Lower lobe of right lung (tissue), 2 donors: ENCODE data around the gene ATP10B. TPM values are rescaled to one million over a fixed set of nuclear protein-coding genes. Genes with fewer than 3 reads are reported as not detected.
A peak's percentile ranks its signal among the peaks of the same experiment; 100 is the strongest.

Experiments
- ATAC-seq, 2 donors: fragments of 200-7000 bp; cut with Tn5 transposase; one replicate each; pipeline ENCODE4 v1.9.1; 2020 to 2022; ENCODE audit warnings: mild to moderate bottlenecking in 2 of 2, moderate library complexity in 2 of 2
- DNase-seq: peaks from one replicate; pipeline ENCODE4 v3.0.0-alpha.2; 2020
- H3K27ac ChIP-seq: fragments of 200-600 bp; one replicate; pipeline ENCODE4 v1.8.0; 2022
- H3K27me3 ChIP-seq: fragments of 200-600 bp; one replicate; pipeline ENCODE4 v1.8.0; 2022; ENCODE audit warnings: low read depth
- H3K36me3 ChIP-seq: fragments of 200-600 bp; one replicate; pipeline ENCODE4 v1.8.0; 2022; ENCODE audit warnings: mild to moderate bottlenecking
- H3K4me1 ChIP-seq: fragments of 200-600 bp; one replicate; pipeline ENCODE4 v1.8.0; 2022
- H3K4me3 ChIP-seq: fragments of 200-600 bp; one replicate; pipeline ENCODE4 v1.8.0; 2022; ENCODE audit warnings: mild to moderate bottlenecking
- H3K9me3 ChIP-seq: fragments of 200-600 bp; one replicate; pipeline ENCODE4 v1.8.0; 2022
- intact Hi-C: fragments of 100-400 bp; cut with DNase I; formaldehyde crosslinking; loops from one replicate; pipeline ENCODE4 v1.11.0; 2022
- total RNA-seq: library from RNA; stranded (reverse); fragmentation: NEBNext Ultra II Directional; extraction: Animal tissue kit (Norgen Biotek cat#: 25700); gene quantifications from one replicate; pipeline ENCODE4 v1.2.1, GENCODE V29; 2021
- TF ChIP-seq, protein P1 (sequence below): fragments of 200-600 bp; IDR thresholded peaks from one replicate; pipeline ENCODE4 v1.8.0; 2022; ENCODE audit warnings: antibody characterized with exemption, mild to moderate bottlenecking
- donor health status: DM: no; HTN: yes; CAD: no; lungs with severe emphysema.

ATP10B gene
- total RNA-seq, 1 donor from 2014 or later, result not detected

DNA sequence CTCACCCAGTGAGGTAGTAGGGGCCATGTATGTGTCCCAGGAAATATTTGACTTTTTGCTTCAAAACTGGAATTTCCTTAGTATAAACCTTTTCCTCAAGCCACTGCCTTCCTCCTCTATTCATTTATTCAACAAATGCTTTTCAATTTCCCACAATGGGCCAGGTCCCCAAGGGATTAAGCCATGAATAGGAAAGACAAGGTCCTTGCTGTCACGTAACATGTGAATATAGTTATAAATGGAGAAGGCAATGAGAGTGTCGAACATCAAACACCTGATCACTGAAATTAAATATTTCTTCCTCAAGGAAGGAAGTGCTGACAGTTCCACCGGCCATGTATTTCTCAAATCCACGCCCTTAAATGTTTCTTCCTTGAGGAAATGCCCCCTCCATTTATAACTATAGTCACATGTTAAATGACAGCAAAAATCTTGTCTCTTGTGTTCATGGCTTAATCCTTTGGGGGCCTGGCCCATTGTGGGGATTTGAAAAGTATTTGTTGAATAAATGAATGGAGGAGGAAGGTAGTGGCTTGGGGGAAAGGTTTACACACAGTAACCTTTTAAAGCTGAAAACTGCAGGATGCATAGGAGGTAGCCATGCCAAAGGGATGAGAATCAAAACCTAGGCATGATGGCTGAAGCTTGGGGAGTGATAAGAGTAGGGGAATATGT, 284.8 kb downstream of the ATP10B start:
- Histone ChIP-seq H3K27ac (no peak overlapping the region), H3K36me3 (no peaks in the 10 kb centered on the region), H3K9me3 (no peaks in the 10 kb centered on the region), H3K4me1 (no peaks in the 10 kb centered on the region), H3K4me3 (no peak overlapping the region), H3K27me3 (no peaks in the 10 kb centered on the region)
- no peak for DNase-seq
- intact Hi-C loops, result no loop called here
- no peak for ATAC-seq
- TF ChIP-seq, protein P1, sequence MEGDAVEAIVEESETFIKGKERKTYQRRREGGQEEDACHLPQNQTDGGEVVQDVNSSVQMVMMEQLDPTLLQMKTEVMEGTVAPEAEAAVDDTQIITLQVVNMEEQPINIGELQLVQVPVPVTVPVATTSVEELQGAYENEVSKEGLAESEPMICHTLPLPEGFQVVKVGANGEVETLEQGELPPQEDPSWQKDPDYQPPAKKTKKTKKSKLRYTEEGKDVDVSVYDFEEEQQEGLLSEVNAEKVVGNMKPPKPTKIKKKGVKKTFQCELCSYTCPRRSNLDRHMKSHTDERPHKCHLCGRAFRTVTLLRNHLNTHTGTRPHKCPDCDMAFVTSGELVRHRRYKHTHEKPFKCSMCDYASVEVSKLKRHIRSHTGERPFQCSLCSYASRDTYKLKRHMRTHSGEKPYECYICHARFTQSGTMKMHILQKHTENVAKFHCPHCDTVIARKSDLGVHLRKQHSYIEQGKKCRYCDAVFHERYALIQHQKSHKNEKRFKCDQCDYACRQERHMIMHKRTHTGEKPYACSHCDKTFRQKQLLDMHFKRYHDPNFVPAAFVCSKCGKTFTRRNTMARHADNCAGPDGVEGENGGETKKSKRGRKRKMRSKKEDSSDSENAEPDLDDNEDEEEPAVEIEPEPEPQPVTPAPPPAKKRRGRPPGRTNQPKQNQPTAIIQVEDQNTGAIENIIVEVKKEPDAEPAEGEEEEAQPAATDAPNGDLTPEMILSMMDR, result no peak

DNA sequence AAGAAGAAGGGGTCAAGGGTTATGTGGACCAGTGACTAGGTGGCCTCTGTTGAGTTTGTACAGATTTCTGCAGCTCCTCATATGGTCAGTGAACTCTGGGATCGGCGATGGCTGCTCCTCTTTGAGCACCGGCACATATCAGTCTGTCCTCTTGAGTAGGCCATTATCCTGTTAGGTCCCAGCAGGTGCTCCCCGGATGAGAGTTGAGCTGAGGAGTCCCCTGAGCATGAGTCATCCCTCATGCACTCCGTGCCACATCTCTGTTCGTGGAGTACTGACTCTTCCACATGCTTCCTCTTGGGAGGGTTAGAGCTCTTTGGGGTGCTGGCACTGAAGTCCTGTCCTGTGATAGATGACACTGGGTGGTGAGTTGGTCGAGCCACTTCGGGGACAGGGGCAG, 286.6 kb downstream of the ATP10B start:
- no peak for DNase-seq
- H3K4me1 ChIP-seq, result no peaks in the 10 kb centered on the region
- ATAC-seq, result no peak
- no peak overlapping the region for H3K27ac ChIP-seq
- H3K9me3 ChIP-seq, result no peaks in the 10 kb centered on the region
- intact Hi-C loops, result no loop called here
- H3K27me3 ChIP-seq, result no peaks in the 10 kb centered on the region
- no peaks in the 10 kb centered on the region for H3K36me3 ChIP-seq
- H3K4me3 ChIP-seq, result no peak overlapping the region
- TF ChIP-seq, protein P1, result no peak

DNA sequence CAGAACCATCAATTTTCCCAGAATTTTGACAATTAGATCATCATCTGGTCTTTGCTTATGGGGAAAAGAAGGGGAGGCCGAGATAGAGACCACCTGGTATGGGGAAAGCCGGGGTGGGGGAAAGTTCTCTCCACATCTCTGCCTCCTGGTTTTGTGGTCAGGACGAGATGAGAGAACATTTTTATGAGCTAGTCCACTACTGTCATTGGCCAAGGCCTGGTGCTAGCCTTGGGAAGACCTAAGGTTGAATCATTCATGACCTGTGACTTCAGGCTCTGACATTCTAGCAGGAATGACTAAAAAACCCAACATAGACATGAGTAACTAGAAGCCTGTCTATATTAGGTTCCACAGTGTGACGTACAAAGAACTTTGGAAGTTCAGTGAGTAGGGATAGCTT, 295.2 kb downstream of the ATP10B start:
- TF ChIP-seq, protein P1, result no peak
- Histone ChIP-seq H3K9me3 (no peaks in the 10 kb centered on the region), H3K4me1 (no peaks in the 10 kb centered on the region), H3K36me3 (no peaks in the 10 kb centered on the region), H3K27ac (no peak overlapping the region), H3K27me3 (no peaks in the 10 kb centered on the region), H3K4me3 (no peak overlapping the region)
- ATAC-seq, result no peak
- DNase-seq, result no peak
- intact Hi-C loops, result no loop called here

DNA sequence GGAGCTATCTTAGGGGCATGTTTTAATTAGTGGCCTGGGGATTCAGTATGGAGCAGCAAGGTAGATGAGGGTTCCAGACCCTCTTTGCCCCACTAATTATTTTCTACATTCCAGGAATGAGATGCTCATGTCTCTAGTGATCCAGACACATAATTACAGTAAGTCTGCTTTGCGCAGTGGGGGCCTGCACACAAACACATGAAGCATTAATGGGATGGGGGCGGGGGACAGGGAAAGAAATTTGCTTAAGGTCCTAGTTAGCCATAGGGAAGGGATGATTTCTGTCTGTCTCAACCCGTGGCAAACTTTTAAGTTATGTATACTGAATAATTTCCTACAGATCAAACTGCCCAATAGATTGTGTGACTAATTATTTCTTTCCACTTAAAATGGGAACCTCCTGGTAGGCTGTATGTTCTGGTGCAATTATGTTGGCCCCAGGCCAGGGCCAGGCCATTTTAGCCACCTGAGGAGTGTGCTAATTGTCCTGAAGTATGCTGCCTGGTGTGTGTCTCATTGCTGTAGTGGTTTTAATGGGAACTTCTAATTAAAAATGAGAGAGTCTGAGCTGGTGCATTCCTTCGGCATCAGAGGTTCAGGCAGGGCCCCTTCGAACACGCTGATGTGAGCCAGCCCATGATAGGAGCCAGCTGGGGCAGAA, 295.9 kb downstream of the ATP10B start:
- no peak overlapping the region for H3K4me3 ChIP-seq
- peak; percentile 38 to 58 for ATAC-seq
- intact Hi-C loops, result no loop called here

DNA sequence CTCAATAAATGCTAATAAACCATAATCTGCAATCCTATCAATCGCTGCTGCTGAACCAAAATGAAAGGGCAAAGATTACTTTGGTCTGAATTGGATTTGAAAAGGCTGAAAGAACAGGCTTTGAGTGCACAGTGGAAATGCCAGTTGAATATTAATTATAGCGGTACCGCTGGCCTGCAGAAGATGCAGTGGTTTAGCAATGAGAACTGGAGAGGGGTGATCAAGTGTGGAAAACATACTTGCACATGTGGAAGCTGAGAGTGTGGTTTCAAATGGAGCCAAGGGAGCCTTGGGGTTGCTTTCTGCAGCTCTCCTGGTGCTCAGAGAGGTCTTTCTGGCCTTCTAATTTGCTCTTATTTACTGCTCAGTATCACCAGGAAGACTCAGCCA, 296.4 kb downstream of the ATP10B start:
- H3K4me3 ChIP-seq, result no peak overlapping the region
- no peak overlapping the region for H3K27ac ChIP-seq
- H3K9me3 ChIP-seq, result no peaks in the 10 kb centered on the region
- no peaks in the 10 kb centered on the region for H3K36me3 ChIP-seq
- H3K4me1 ChIP-seq, result no peaks in the 10 kb centered on the region
- TF ChIP-seq, protein P1, result no peak
- intact Hi-C loops, result no loop called here
- no peaks in the 10 kb centered on the region for H3K27me3 ChIP-seq
- ATAC-seq, result no peak
- no peak for DNase-seq

More for the DNA sequence above, 295.9 kb downstream of the ATP10B start:
- peak; percentile 58 for DNase-seq
- Histone ChIP-seq H3K36me3 (no peaks in the 10 kb centered on the region), H3K27ac (no peak overlapping the region), H3K9me3 (no peaks in the 10 kb centered on the region), H3K4me1 (no peaks in the 10 kb centered on the region), H3K27me3 (no peaks in the 10 kb centered on the region)
- TF ChIP-seq, protein P1, result no peak
